Stimulated activated CD4-positive, alpha-beta T cell treated with anti-CD3 and anti-CD28 coated beads, Interleukin-2, amount 100 ng/mL, for 48 hours (primary cell): ENCODE data around the gene ZNRF1.

ENCODE experiments used
- DNase-seq, 2 donors: peaks; one replicate each; pipeline ENCODE4 v3.0.0-alpha.2; 2020

Gene ZNRF1

DNA sequence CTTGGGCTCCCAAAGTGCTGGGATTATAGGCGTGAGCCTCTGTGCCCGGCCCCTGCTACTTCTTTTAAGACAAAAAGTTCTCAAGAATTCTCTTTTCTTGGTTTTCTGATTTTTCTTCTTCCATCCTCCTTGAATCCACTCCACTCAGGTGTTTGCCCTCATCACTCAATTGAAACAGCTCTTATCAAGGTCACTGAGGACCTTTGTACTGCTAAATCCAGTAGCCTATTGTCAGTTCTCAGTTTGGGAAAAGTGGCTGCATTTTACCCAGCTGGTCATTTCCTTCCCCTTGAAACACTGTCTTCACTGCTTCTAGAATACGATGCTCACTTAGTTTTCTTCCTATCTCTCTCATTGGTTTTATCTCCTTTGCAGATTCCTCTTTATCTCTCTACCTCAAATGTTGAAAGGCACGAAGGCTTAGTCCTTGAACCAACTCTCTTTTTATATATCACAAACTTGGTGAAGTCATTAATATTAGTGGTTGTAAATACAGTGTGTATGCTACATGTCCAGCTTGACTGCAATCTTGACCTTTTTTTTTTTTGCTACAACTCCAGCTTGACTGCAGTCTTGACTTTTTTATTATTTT lies 29.8 kb downstream of the ZNRF1 start:
- no peak for DNase-seq

DNA sequence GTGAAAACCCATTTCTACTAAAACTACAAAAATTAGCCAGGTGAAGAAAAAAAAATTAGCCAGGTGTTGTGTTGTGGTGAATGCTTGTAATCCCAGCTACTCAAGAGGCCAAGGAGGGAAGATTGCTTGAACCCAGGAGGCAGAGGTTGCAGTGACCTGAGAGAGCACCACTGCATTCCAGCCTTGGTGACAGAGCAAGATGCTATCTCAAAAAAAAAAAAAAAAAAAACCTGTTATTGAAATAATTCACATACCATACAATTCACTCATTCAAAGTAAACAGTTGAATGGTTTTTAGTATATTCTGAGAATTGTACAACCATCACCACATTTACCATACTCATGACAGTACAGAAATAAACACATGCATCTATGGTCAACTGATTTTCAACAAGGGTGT lies 31.0 kb downstream of the ZNRF1 start:
- DNase-seq, result no peak

DNA sequence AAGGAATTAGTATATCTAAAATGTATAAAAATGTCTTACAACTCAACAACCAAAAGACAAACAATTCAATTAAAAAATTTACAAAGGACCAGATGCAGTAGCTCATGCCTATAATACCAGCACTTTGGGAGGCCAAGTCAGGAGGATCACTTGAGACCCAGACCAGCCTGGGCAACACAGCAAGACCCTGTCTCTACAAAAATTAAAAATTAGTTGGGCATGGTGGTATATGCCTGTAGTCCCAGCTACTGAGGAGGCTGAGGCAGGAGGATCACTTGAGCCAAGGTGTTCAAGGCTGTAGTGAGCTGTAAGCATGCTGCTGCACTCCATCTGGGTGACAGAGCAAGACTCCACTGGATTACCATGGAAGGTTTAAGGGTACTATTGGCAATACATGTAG lies 33.8 kb downstream of the ZNRF1 start:
- DNase-seq, result no peak

DNA sequence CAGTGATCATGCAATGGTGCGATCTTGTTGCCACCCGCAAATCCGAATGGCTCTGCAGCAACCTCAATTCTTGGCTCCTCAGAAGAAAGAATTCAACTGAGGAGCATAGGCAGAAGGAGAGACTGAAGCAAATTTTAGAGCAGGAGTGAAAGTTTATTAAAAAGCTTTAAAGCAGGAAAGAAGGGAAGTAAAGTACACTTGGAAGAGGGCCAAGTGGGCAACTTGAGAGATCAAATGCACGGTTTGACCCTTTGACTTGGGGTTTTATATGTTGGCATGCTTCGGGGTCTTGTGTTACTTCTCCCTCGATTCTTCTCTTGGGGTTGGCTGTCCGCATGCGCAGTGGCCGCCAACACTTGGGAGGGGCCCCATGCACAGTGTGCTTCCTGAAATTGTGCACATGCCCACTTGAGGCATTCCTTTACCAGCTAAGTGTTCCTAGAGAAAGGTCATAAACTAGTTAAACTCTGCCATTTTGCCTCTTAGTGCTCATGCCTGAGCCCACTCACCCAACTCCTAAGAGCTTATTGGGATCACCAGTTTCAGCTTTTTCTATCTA lies 36.7 kb downstream of the ZNRF1 start:
- no peak for DNase-seq

DNA sequence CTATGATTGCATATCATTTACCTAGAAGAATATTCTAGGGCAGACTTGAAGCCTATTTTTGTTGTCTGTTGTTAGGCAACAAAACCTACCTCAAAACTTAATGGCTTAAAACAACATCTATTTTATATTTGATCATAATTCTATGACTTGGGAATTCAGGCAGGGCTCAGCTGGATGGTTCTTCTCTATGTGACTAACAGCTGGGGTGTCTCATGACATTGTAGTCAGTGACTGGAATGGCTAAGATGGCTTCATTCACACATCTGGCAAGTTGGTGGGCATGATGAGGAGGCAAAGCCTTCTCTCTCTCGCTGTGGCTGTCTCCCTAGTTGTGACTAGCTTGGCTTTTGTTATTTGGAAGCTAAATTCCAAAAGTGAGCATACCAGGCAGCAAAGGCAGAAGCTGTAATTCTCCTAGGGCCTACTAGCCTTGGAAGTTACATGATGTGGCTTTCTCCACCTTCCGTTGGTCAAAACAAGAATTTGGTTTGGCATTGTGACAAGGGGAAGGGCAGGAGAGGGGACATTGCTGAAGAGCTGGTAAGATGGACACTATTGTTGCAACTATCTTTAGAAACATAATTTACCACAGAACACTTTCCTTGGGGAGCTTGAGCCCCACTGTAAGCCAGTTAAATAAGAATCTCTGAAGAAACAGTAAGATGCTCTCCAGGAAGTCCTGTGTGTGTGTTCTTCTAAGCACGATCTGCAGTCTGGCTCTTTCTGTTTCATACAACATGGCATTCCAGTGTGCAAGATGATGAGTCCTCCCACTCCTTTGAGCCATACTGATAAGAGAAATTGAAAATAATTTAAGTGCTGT lies 39.4 kb downstream of the ZNRF1 start:
- no peak for DNase-seq

DNA sequence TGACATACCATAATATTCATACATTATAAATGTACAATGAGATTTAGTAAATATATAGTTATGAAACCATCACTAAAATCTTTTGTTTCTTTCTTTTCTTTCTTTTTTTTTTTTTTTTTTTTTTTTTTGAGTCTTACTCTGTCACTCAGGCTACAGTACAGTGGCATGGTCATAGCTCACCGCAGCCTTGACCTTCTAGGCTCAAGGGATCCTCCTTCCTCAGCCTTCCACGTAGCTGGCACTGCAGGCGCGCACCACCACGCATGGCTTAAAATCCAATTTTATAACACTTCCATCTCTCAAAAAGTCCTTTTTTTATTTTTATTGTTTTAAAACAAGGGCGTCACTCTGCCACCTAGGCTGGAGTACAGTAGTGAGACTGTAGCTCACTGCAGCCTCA lies 41.1 kb downstream of the ZNRF1 start:
- DNase-seq, result no peak

DNA sequence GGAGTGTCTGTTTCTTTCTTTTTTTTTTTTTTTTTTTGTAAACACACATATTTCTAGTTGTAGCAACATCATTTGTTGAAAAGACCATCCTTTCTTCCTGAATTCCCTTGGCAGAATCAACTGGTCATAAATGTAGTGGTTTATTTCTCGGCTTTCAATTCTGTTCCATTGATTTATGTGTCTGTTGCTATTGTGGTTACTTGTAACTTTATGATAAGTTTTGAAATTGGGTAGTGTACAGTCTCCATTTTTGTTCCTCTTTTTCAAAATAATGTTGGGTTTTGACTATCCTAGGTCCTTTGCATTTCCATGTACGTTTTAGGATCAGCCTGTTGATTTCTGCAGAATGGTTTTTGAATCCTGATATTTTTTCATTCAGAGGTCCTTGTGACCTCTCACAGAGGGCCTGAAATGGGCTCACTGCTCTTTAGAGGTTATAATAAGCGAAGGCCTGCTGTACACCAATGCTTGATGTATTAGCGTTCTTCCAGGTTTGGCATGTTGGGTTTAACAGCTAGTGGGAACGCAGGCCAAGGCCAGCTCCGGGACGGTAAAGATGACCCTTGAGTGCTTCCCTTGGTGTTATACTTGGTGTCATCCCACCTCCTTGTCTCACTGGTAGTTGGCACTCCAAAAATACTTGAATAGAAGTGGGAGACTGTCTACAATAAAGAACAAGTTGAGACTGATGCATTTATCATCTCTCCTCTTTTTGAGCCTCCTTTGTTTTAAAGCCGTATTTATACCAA lies 43.8 kb downstream of the ZNRF1 start:
- DNase-seq, result no peak

DNA sequence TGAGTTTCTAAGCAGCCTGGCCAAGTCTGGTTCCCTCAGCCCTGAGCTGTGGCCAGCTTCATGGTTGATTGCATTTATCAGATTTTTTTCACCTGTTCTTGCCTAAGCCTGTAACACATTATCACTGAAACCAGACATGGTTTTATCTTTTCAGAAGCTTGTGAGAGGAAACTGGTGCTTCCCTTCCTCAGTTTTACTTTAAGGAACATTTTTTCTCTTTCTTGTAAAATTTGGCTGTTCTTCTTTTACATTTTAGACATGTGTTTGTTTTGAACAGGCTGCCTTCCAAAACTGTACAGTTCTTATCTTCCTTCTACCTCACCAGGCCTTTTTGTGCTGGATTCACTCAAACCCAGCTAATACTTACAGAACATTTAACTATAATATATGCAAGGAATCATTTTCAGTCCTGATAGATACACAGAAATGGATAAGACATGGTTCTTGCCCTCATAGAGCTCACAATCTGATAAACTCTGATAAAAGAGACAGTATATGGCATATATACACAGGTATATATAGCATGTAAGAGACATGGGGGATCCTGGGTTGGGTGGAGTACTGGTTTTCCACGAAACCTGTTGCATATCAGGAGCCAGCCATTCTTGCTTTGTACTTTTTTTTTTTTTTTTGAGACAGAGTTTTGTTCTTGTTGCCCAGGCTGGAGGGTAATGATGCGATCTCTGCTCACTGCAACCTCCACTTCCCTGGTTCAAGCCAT lies 44.5 kb downstream of the ZNRF1 start:
- DNase-seq, result no peak

DNA sequence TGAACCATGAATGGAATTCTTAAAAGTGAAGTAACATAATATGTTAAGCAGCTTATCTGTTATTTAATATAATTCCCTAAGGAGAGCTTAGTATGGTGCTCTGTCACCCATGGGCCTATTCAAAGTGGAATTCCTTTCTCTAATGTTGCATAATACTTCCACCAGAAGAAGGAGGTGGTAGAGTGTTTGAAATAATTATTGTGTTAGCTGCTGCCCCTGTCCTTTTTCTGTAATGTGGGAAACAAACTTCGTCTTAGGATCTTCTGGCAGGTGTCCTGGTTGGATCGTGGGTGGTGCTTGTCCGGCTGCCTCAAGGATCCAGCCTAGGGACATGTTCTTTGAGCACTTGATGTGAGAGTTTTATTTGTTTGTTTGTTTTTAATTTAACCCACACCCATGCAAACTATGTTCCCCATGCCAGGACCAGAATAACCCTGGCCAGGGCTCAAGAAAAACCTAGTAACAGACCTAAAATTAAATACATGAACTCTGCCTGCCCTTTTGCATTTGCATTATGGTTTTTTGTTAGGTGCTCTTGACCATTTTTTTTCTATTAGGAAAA lies 46.1 kb downstream of the ZNRF1 start:
- no peak for DNase-seq

DNA sequence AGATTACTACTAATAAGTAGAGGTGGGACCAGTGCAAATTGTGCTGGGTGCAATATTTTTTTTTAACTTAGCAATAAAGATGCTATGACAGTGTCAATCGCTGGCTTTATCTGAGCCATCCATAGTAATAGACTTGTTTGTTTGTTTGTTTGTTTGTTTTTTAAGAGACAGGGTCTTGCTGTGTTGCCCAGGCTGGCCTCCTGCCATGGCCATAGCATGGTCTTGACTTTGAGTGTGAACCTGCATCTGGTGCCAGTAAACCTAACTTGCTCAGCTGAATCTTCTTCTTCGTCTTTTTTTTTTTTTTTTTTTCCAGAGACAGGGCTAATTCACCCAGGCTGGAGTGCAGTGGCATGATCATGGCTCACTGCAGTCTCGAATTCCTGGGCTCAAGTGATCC lies 46.6 kb downstream of the ZNRF1 start:
- DNase-seq, result no peak

DNA sequence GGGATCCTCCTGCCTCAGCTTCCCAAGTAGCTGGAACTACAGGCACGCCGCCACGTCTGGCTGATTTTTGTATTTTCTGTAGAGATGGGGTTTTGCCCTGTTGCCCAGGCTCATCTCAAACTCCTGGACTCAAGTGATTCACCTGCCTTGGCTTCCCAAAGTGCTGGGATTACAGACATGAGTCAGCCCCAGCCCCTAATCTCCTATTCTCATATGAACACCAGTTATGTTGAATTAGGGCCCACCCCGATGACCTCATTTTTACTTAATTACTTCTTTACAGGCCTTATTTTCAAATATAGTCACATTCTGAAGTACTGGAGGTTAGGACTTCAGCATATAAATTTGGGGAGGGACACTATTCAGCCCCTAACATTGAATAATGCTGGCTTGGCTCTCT lies 49.2 kb downstream of the ZNRF1 start:
- no peak for DNase-seq

DNA sequence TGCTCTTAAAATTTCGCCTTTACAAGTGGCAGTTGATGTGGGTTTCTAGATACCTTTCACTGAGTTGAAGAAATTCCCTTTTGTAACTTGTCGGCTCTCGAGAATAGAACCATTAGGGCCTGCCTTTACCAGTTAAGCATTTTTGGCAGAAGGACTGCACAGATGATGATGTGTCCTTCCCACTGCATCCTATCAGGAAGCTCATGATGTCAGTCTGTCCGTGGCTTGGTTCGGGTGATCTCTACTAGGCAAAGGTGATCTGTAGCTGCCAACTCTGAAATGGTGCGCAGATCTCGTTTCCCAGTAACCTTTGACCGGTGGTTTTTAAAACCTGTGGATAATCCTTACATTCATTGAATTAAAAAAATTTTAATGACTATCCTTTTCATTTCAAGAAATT lies 49.7 kb downstream of the ZNRF1 start:
- DNase-seq, result no peak

DNA sequence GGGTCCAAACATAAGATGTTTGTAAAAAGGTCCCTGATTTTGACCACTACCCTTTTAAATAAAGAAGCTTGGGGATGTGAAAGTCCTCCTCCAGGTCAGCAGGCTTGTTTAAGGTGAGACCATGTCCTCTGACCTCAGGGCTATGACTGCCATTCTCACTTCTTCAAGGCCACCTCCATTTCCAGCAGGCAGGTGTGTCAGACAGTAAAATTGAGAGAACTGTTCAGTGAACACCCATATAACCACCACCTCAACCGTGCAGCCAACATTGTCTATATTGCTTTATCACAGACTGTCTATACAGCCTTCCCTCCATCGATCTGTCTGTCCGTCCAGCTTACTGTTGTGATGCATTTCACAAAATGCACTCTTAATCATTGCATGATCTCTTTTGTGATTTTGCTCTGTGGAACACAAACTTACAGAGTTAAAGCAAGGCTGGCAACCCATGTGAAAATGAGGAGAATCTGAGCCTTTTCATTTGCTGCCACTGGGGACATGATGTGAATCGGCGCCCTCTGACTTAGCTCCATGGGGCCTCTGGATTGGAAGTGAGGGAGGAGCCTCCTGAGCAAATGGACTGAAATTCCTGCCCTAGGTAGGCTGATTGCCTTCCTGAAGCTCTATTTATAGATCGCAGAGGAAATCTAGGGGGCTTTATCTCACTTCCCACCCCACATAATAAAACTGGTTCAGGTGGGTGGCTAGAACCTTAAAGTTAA lies 53.8 kb downstream of the ZNRF1 start:
- DNase-seq, result no peak

DNA sequence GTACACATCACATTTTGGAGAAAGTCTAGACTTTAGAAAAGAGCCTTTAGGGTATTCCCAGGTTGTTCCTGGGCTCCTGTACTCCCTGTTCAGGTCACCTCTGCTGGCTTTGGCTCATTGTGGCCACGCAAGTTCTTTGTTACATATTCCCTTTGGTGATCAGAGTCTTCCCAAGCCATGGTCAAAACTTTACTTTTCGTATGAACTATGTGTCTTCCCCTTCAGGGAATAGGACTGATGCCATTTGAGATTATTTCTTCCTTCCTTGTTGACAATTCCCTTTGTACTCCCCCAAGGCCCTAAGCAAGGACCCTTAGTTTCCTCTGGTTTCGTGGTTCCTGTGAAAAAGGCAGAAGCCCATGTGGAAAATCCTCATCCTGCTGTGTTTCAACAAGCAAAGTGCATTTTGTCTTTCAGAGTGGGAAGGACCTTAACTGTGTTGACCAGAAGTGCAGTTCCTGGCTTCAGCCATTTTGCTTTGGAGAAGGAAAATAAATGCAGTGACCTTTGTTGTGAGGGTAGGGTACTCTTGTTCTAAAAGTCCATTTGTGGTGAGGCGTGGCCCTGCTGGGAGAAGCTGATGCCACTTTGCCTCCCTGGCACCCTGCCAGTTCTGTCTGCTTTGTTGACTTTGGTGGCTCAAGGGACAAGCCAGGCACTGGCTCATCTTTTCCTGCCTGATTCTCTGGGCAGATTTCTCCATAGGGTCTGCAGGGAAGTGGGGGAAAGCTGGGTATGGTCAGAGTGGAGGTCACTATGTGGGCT lies 55.1 kb downstream of the ZNRF1 start:
- no peak for DNase-seq

DNA sequence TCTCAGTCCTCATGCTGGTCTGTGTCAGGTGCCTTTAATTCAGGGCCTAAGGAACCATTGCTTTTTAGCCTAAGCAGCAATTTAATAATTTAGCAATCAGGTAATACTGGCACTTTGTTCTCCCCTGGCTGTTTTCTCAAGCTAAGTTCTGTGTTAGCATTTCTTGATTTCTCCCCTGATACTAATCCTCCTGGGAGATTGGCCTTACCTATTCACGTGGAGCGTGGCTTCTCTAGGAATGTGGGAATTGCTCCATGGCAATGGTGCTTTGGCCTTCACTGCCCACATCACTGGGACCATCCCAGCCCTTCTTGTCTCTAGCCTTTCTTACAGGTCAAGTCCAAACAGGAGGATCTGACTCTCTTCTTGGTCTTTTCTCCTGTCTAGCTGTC lies 55.7 kb downstream of the ZNRF1 start:
- no peak for DNase-seq

DNA sequence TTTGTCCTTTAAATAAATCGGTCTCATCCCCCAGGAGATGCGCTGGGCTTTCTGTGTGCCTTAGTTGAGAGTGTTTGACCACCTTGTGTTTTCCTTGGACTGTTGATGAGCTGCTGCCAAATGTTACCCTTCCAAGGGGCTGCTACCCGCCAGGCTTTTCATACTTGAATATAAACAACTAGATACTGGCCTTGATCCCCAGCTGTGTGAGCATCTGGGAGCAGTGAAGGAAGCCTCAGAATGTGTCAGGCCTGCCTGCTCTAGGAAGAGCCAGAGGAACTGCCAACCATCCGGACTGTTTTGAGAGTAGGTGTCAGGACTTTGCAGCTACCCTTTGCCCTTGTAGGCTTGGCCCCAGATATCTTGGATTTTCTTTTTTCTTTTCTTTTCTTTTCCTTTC lies 60.0 kb downstream of the ZNRF1 start:
- no peak for DNase-seq

DNA sequence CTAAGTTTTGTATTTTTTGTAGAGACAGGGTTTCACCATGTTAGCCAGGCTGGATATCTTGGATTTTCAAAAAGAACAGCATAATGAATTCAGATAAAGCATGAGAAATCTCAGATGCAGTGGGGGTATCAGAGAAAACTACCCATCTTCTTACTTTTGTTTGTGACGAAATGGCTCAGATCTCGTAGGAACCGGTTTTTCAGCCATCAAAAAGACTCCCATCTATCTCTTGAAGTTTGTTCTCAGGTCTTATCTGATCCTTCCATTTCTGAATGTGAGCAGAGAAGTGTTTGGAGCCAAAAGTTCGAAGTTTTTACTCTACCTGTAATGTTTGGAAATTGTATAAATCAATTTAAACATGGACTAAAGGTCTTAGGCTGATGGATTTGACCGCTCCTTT lies 60.6 kb downstream of the ZNRF1 start:
- DNase-seq, result no peak

DNA sequence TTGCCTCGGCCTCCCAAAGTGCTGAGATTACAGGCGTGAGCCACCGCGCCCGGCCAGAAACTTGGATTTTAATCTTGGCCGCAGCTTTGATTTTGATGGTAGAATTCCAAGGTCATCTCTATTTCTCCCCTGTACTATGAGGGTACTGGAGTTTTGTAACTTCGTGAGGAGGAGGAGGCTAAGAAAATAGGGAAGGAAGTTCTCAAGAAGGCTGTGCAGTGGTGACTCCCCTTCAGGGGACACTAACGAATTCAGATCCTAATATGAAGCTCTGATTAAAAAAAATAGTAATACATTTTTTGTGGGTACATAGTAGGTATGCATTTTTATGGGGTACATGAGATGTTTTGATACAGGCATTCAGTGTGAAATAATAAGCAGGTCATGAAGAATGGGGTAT lies 61.9 kb downstream of the ZNRF1 start:
- no peak for DNase-seq

DNA sequence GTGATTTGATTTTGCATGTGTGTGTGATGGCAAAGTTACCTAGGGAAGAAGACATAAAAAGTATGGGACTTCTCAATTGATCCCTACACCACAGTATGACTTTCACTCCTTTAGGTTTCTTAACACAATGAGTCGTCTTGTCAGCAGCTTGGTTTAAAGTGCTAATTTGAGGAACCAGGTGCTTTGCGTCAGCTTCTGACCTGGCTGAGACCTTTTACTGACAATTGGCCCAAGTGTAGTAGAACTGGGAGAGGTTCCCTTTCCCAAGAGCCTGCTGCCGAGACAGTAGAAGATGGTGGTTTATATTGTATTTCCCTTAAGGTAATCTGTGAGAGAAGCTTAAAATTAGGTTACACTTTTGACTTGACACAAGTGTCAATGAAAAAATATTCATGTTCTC lies 62.8 kb downstream of the ZNRF1 start:
- DNase-seq, result no peak

DNA sequence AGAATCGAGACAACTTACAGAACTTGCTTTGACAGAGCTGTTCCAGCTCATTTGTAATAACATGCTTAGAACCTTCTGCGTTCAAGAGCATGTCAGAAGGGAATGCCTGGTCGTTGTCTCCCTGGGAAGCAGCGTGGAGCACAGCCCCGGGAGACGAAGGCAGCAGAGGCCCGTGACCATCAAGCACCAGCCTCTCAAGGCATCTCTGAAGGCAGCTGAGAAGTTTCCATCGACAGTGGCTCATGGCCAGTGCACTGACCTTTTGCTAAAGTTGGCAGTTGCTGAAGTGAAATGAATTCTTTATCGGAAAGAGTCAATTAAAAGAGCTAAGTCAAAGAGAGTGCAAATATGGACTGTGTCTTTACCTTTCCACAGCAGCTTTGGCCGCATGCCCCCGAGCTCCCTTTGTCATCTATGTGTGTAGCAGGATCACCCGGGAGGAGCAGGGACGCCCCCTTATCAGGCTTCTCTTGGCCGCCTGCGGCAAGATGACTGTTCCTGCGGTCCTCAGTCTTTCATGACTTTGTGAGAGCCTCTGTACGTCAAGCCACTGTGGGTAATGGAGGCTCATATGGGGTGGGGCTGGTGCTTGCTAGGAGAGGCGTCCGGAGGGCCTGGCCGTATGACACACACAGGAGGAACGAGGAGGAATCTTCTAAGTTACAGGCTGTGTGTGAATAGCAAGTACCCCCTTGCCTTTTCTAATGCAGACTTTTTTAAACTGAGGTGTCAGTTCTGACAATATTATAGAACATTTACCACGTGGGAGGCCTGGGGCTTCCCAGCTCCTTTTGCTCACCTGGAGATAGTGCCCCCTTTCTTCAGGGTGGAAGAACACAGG lies 63.5 kb downstream of the ZNRF1 start:
- no peak for DNase-seq
